Calu3 (cell line): Measurements from ENCODE around the gene GDF2. TPM values are rescaled to one million over a fixed set of nuclear protein-coding genes. Genes with fewer than 3 reads are reported as not detected.

Experiments used
- BruUV-seq: library from RNA; stranded (reverse); fragments of 400-500 nt; replicated peaks from 2 replicates; lab custom pipeline; 2021; lab: Mats Ljungman, UMichigan
- CTCF ChIA-PET: fragments of 300-600 bp; sonication (Branson Sonifier 250); formaldehyde crosslinking; loops from one replicate; lab custom pipeline; 2022; ENCODE audit warnings: antibody characterized with exemption; lab: Charles Lee
- DNase-seq: peaks from one replicate; pipeline ENCODE4 v3.0.0; 2022
- H3K27ac Mint-ChIP-seq: one replicate; pipeline ENCODE4 v1.8.0; 2022; ENCODE audit warnings: mixed read lengths; ENCODE audit not compliant: unreplicated experiment
- H3K27me3 Mint-ChIP-seq: one replicate; pipeline ENCODE4 v1.8.0; 2022; ENCODE audit warnings: mixed read lengths; ENCODE audit not compliant: unreplicated experiment
- H3K36me3 Mint-ChIP-seq: one replicate; pipeline ENCODE4 v1.8.0; 2022; ENCODE audit warnings: mild to moderate bottlenecking, moderate library complexity, mixed read lengths; ENCODE audit not compliant: insufficient read depth, unreplicated experiment
- H3K4me1 Mint-ChIP-seq: one replicate; pipeline ENCODE4 v1.8.0; 2022; ENCODE audit warnings: mild to moderate bottlenecking, low read depth, mixed read lengths; ENCODE audit not compliant: unreplicated experiment
- H3K4me3 Mint-ChIP-seq: one replicate; pipeline ENCODE4 v1.8.0; 2022; ENCODE audit warnings: mild to moderate bottlenecking, low read depth, moderate library complexity, mixed read lengths; ENCODE audit not compliant: unreplicated experiment
- H3K9me3 Mint-ChIP-seq: one replicate; pipeline ENCODE4 v1.8.0; 2022; ENCODE audit warnings: low read depth, mixed read lengths; ENCODE audit not compliant: unreplicated experiment
- CTCF ChIP-seq: fragments of 200-600 bp; IDR thresholded peaks from one replicate; pipeline ENCODE4 v1.8.0; 2022; ENCODE audit warnings: antibody characterized with exemption; ENCODE audit not compliant: unreplicated experiment
- intact Hi-C: fragments of 100-400 bp; cut with micrococcal nuclease; formaldehyde crosslinking; loops from one replicate; pipeline ENCODE4 v1.10.0; 2022; ENCODE audit not compliant: unreplicated experiment
- total RNA-seq: library from RNA; stranded (reverse); gene quantifications from 2 replicates; pipeline ENCODE4 v1.2.3, GENCODE V29; 2022

The GDF2 gene
- total RNA-seq, 1 experiment from 2014 or later, result not detected

GRCh38 chr10:47358457-47358856 is 36.2 kb downstream of the GDF2 start:
- Mint-ChIP-seq H3K27me3 (no peaks in the 10 kb centered on the region), H3K27ac (no peak overlapping the region), H3K4me3 (no peak overlapping the region), H3K4me1 (peaks cover 8% of the 10 kb centered on the region), H3K9me3 (no peaks in the 10 kb centered on the region), H3K36me3 (no peaks in the 10 kb centered on the region)
- no peak for DNase-seq
- TF ChIP-seq CTCF, result no peak
- intact Hi-C loops, result no loop called here
- BruUV-seq, result no TSS peak
- CTCF ChIA-PET, result interaction anchor here (1.0 kb wide), 1 partner anchor 13 kb away, joined by 3 read pairs; no protein-coding TSS in a partner anchor

- Mint-ChIP-seq H3K9me3 (no peaks in the 10 kb centered on the region), H3K27me3 (no peaks in the 10 kb centered on the region), H3K27ac (no peak overlapping the region), H3K4me1 (peaks cover 12% of the 10 kb centered on the region), H3K4me3 (no peak overlapping the region), H3K36me3 (no peaks in the 10 kb centered on the region)
- TF ChIP-seq CTCF, result no peak
- intact Hi-C loops, result no loop called here
- DNase-seq, result no peak
- CTCF ChIA-PET, result interaction anchor here (1.0 kb wide), 1 partner anchor 12 kb away, joined by 3 read pairs; no protein-coding TSS in a partner anchor
- no TSS peak for BruUV-seq
Observed at GRCh38 chr10:47359101-47359500, 36.8 kb downstream of the GDF2 start.

- no peaks in the 10 kb centered on the region for H3K27me3 Mint-ChIP-seq
- no peak overlapping the region for H3K4me3 Mint-ChIP-seq
- BruUV-seq, result no TSS peak
- H3K36me3 Mint-ChIP-seq, result no peaks in the 10 kb centered on the region
- no peak overlapping the region for H3K27ac Mint-ChIP-seq
- H3K9me3 Mint-ChIP-seq, result no peaks in the 10 kb centered on the region
- no peak for TF ChIP-seq CTCF
- H3K4me1 Mint-ChIP-seq, result peaks cover 14% of the 10 kb centered on the region
- intact Hi-C loops, result no loop called here
- CTCF ChIA-PET, result no interaction called here
- DNase-seq, result no peak
Observed at GRCh38 chr10:47359626-47360418, 37.6 kb downstream of the GDF2 start.

GRCh38 chr10:47360419-47361040 is 38.3 kb downstream of the GDF2 start:
- CTCF ChIA-PET, result no interaction called here
- Mint-ChIP-seq H3K9me3 (no peaks in the 10 kb centered on the region), H3K4me3 (no peak overlapping the region), H3K27ac (no peak overlapping the region), H3K27me3 (no peaks in the 10 kb centered on the region), H3K4me1 (peaks cover 14% of the 10 kb centered on the region), H3K36me3 (no peaks in the 10 kb centered on the region)
- DNase-seq, result no peak
- intact Hi-C loops, result no loop called here
- TF ChIP-seq CTCF, result no peak
- BruUV-seq, result no TSS peak
